ENCODE measurements around the gene PRC1.

DNA sequence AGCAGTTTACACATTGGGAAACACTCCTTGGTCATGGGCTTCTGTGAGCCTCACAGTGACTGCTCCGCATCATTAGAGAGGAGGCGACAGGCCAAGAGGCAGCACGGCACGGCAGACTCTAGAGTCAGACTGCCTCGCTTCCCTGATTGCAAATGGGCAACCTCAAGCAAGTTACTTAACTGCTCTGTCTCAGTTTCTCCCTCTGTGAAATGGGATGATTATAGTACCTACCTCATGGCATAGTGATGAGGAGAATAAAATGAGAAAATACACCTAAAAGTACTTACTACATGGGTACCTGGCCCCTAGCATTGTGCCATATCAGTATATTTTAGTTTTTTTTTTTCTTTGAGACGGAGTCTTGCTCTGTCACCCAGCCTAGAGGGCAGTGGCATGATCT, 43.7 kb downstream of the PRC1 start:
- no peak for TF ChIP-seq CTCF (conservative IDR thresholded peaks at IDR 0.05)
- TF ChIP-seq ZFX (IDR thresholded peaks at IDR 0.05) = no peak

All from C4-2B (cell line).